MCF 10A (cell line): ENCODE measurements around the gene TECPR1. TPM values are rescaled to one million over a fixed set of nuclear protein-coding genes. Genes with fewer than 3 reads are reported as not detected.

Experiments used
- BruUV-seq: library from RNA; stranded (reverse); fragments of 400-500 nt; replicated peaks from 2 replicates; lab custom pipeline; 2021; lab: Mats Ljungman, UMichigan
- CTCF ChIA-PET: fragments of 300-600 bp; sonication (Branson Sonifier 250); formaldehyde crosslinking; extraction: SDS; loops from one replicate; lab custom pipeline; 2021; ENCODE audit warnings: antibody characterized with exemption, inconsistent platforms; lab: Yijun Ruan, JAX
- POLR2A ChIA-PET: fragments of 300-600, 350-650 bp; sonication (Branson Sonifier 250); formaldehyde crosslinking; extraction: SDS; loops from one replicate; lab custom pipeline; 2020; ENCODE audit warnings: antibody characterized with exemption, inconsistent platforms; lab: Yijun Ruan, JAX
- DNase-seq: peaks from one replicate; pipeline ENCODE4 v3.0.0-alpha.2; 2018; ENCODE audit not compliant: unreplicated experiment
- H3K27ac Mint-ChIP-seq: one replicate; pipeline ENCODE4 v1.8.0; 2022; ENCODE audit warnings: mild to moderate bottlenecking, low read depth, mixed read lengths; ENCODE audit not compliant: unreplicated experiment
- H3K27me3 Mint-ChIP-seq: one replicate; pipeline ENCODE4 v1.8.0; 2022; ENCODE audit warnings: mixed read lengths; ENCODE audit not compliant: insufficient read depth, unreplicated experiment
- H3K36me3 Mint-ChIP-seq: one replicate; pipeline ENCODE4 v1.8.0; 2022; ENCODE audit warnings: mild to moderate bottlenecking, moderate library complexity, mixed read lengths; ENCODE audit not compliant: insufficient read depth, unreplicated experiment
- H3K4me1 Mint-ChIP-seq: one replicate; pipeline ENCODE4 v1.8.0; 2022; ENCODE audit warnings: mixed read lengths; ENCODE audit not compliant: insufficient read depth, unreplicated experiment
- H3K4me3 Mint-ChIP-seq: one replicate; pipeline ENCODE4 v1.8.0; 2022; ENCODE audit warnings: mild to moderate bottlenecking, moderate library complexity, mixed read lengths; ENCODE audit not compliant: unreplicated experiment
- H3K9me3 Mint-ChIP-seq: one replicate; pipeline ENCODE4 v1.8.0; 2022; ENCODE audit warnings: mixed read lengths; ENCODE audit not compliant: unreplicated experiment
- intact Hi-C: fragments of 100-400 bp; cut with micrococcal nuclease; formaldehyde crosslinking; loops from 2 replicates; pipeline ENCODE4 v1.14.1; 2022
- total RNA-seq: library from RNA; stranded (reverse); gene quantifications from 2 replicates; pipeline ENCODE4 v1.2.3, GENCODE V29; 2022
- TF ChIP-seq, protein P1 (sequence below): fragments of 200-600 bp; IDR thresholded peaks from one replicate; pipeline ENCODE4 v1.8.0; 2022; ENCODE audit warnings: antibody characterized with exemption, mild to moderate bottlenecking; ENCODE audit not compliant: unreplicated experiment

TECPR1 gene
- total RNA-seq, 1 experiment from 2014 or later: 15.4 TPM

DNA sequence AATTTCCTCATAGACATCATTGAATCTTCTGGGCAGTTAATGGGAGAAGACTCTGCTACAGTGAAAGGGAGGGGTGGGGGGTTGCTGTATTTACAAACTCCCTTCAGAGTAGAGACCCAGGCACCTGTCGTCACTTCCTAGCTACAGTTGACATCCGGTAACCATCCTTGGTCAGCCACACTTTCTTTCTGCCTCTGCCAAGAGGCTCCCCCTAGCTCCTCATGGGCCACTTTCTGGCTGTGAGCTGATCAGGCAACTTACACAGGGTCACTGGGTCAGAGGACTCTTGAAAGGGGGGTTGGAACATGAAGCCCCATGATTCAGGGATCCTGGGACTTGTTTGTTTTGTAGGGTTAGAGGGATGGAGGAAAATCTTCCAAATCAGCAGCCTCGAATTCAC lies 1.2 kb downstream of the TECPR1 start:
- TF ChIP-seq, protein P1, sequence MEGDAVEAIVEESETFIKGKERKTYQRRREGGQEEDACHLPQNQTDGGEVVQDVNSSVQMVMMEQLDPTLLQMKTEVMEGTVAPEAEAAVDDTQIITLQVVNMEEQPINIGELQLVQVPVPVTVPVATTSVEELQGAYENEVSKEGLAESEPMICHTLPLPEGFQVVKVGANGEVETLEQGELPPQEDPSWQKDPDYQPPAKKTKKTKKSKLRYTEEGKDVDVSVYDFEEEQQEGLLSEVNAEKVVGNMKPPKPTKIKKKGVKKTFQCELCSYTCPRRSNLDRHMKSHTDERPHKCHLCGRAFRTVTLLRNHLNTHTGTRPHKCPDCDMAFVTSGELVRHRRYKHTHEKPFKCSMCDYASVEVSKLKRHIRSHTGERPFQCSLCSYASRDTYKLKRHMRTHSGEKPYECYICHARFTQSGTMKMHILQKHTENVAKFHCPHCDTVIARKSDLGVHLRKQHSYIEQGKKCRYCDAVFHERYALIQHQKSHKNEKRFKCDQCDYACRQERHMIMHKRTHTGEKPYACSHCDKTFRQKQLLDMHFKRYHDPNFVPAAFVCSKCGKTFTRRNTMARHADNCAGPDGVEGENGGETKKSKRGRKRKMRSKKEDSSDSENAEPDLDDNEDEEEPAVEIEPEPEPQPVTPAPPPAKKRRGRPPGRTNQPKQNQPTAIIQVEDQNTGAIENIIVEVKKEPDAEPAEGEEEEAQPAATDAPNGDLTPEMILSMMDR: no peak
- ChIA-PET CTCF (interaction anchor here (0.7 to 1.9 kb wide), 5 partner anchors 9 to 592 kb away, joined by 3 to 6 read pairs (median 3); no protein-coding TSS in a partner anchor), POLR2A (interaction anchor here (0.7 to 3.5 kb wide), 8 partner anchors 11 to 82 kb away, joined by 3 to 16 read pairs (median 4); no protein-coding TSS in a partner anchor)
- H3K9me3 Mint-ChIP-seq: no peaks in the 10 kb centered on the region
- H3K36me3 Mint-ChIP-seq: peaks cover 5% of the 10 kb centered on the region
- no peak for DNase-seq
- intact Hi-C loops: no loop called here
- H3K4me3 Mint-ChIP-seq: peak overlapping the region; percentile 100
- TSS peak; percentile 62 for BruUV-seq
- no peak overlapping the region for H3K27ac Mint-ChIP-seq
- H3K4me1 Mint-ChIP-seq: peaks cover 5% of the 10 kb centered on the region
- H3K27me3 Mint-ChIP-seq: no peaks in the 10 kb centered on the region

DNA sequence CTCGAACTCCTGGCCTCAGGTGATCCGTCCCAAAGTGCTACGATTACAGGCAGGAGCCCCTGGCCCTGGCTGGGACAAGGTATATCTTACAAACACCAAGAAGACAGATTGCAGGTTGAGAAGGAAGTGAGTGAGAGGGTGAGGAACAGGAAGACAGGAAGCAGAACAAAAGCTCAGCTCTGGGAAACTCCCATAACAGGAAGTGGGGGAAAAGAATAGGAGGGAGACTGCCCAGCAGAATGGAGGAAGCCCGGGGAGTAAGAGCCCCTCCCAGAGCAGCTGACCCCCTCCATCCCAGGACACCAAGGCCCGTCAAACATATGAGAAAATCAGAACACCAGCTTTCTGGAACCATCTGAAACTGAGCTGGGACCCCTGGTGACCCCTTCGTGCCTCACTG lies 2.9 kb downstream of the TECPR1 start:
- Mint-ChIP-seq H3K9me3 (no peaks in the 10 kb centered on the region), H3K27me3 (no peaks in the 10 kb centered on the region), H3K36me3 (peaks cover 5% of the 10 kb centered on the region), H3K4me1 (peaks cover 5% of the 10 kb centered on the region), H3K27ac (no peak overlapping the region), H3K4me3 (no peak overlapping the region)
- ChIA-PET POLR2A (no interaction called here), CTCF (interaction anchor here (0.5 to 1.0 kb wide), 3 partner anchors 8 to 207 kb away, joined by 3 read pairs; no protein-coding TSS in a partner anchor)
- BruUV-seq: no TSS peak
- intact Hi-C loops: no loop called here
- no peak for DNase-seq
- TF ChIP-seq, protein P1: no peak

DNA sequence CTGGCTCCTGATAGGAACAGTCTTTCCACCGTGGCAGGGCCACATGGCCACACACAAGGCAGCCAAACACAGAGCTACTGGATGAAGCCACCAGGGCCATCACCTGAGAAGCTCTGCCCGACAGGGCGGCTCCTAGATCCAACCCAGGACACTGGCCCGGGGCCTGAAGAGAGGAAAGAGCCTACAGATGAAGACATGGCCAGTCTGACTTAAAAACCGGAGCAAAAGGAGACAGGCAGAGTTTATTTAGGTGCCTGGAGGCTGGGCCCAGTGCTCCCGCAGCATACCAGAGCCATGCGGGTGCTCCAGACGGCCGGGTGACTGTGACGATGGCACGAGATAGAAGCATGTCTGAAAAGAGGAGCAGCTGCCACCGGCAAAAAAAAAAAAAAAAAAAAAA lies 3.9 kb downstream of the TECPR1 start:
- peaks cover 5% of the 10 kb centered on the region for H3K4me1 Mint-ChIP-seq
- ChIA-PET CTCF (interaction anchor here (1.0 to 1.3 kb wide), 2 partner anchors 80 to 154 kb away, joined by 3 to 4 read pairs; no protein-coding TSS in a partner anchor), POLR2A (no interaction called here)
- H3K36me3 Mint-ChIP-seq: peaks cover 4% of the 10 kb centered on the region
- H3K4me3 Mint-ChIP-seq: no peak overlapping the region
- no peaks in the 10 kb centered on the region for H3K9me3 Mint-ChIP-seq
- no peaks in the 10 kb centered on the region for H3K27me3 Mint-ChIP-seq
- H3K27ac Mint-ChIP-seq: no peak overlapping the region
- intact Hi-C loops: no loop called here
- TF ChIP-seq, protein P1: no peak
- DNase-seq: no peak
- no TSS peak for BruUV-seq

DNA sequence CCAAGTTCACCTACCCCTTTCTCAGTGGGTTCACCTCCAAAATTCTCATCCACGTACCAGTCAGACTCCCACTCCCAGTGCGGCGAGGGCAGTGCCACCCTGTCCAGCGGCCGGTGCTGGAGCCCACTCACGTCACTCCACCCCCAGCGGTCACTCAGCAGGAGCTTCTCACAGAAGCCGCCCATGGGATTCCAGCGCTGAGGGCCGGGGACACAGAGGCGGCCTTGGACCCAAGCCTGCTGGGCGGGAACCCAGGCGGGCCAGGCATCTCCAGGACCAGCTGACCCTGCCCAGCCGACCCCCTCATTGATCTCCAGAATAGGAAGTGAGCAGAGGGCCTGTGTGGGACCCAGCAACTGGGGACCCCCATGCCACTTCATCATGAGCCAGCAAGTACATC lies 7.2 kb downstream of the TECPR1 start:
- TF ChIP-seq, protein P1: no peak
- no peaks in the 10 kb centered on the region for H3K27me3 Mint-ChIP-seq
- no peak for DNase-seq
- BruUV-seq: no TSS peak
- no peaks in the 10 kb centered on the region for H3K9me3 Mint-ChIP-seq
- ChIA-PET CTCF (no interaction called here), POLR2A (no interaction called here)
- H3K4me3 Mint-ChIP-seq: no peak overlapping the region
- H3K4me1 Mint-ChIP-seq: no peaks in the 10 kb centered on the region
- H3K36me3 Mint-ChIP-seq: peaks cover 6% of the 10 kb centered on the region
- intact Hi-C loops: no loop called here
- no peak overlapping the region for H3K27ac Mint-ChIP-seq
